ENCODE measurements around the gene MPP2.

DNA sequence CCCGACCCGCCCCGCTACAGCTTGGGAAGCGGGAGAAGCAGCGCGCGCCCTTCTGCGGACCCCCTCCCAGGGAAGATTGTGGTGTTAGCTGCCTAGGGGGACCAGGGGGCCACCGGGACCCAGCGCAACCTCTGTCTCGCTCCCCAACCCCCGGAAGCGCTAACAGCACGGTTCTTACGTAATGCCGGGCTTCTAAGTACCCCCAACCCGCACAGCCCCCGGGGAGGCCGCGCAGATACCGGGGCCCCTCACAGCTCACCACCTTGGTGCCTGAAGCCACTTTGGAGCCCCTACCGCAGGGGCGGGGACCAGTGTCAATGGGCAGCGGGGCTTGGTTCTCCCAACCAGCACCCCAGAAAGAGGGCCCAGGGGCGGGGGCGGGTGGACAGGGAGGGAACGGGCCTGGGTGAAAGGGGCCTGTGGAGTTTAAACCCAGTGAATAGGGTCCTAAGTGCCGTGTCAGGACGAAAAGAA is 348 bp downstream of the MPP2 start:
- TF ChIP-seq POLR2AphosphoS5 (IDR thresholded peaks at IDR 0.05) (no peak), EP300 (conservative IDR thresholded peaks at IDR 0.05; ENCODE audit: poor library complexity, severe bottlenecking) (no peak), EZH2 (IDR thresholded peaks at IDR 0.05; ENCODE audit: borderline replicate concordance, insufficient read depth, low read length, poor library complexity, severe bottlenecking) (no peak)
